HG02763 (cell line): Measurements from ENCODE around the gene ASIC1.
"Not testable (repeated sequence)": the region's sequence is repeated elsewhere in the genome, so short reads cannot be mapped to it uniquely, and the experiment has no call there.

Experiments used
- ATAC-seq: cut with Tn5 transposase; IDR thresholded peaks from one replicate; pipeline ENCODE4 v1.9.1; 2021; ENCODE audit warnings: mild to moderate bottlenecking, moderate library complexity; ENCODE audit not compliant: unreplicated experiment

ASIC1 gene

GRCh38 chr12:50083301-50083700 lies 25.9 kb downstream of the ASIC1 start:
- no peak for ATAC-seq

GRCh38 chr12:50084409-50084774 lies 27.0 kb downstream of the ASIC1 start:
- ATAC-seq = not testable (repeated sequence)

GRCh38 chr12:50084775-50085614 lies 27.6 kb downstream of the ASIC1 start, which contains the start of gene SMARCD1:
TSS of gene SMARCD1 (plus strand) at chr12:50085342. CDS start at chr12:50085370, 28 bp downstream.
- ATAC-seq = peak; percentile 87

- no peak for ATAC-seq
Measured at GRCh38 chr12:50085615-50086072, 28.2 kb downstream of the ASIC1 start.

DNA sequence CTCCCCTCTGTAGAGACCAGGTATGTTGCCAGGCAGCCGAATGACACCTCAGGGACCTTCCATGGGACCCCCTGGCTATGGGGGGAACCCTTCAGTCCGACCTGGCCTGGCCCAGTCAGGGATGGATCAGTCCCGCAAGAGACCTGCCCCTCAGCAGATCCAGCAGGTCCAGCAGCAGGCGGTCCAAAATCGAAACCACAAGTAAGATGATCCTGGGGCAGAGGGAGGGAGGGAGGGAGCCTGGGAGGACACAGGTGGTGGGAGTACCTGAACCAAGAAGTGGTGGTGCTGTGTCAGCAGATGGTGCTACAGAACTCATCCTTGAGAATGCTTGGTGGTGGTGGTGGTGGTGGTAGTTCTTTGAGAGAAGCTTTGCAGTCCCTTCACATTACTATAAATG lies 28.8 kb downstream of the ASIC1 start:
- ATAC-seq = no peak

GRCh38 chr12:50087151-50087550 lies 29.8 kb downstream of the ASIC1 start:
- no peak for ATAC-seq

DNA sequence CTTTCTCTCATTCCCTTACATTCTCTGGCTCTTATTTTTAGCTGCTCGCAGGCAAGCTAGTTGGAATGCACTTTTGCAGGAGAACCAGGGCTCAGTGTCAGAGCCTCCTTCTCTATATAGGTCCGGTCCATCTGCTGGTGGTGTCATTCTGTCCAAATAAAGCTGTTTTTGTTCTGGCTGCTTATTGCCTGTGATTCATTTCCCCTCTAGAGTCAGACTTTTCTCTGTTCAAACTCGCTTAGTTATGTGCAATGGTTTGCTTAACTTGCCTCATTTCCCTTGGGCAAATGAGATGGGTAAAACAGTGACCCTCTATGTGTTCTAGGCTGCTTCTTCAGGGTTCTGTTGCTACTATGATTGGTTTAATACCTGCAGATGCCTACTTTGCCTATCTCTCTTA lies 30.6 kb downstream of the ASIC1 start:
- ATAC-seq = no peak

DNA sequence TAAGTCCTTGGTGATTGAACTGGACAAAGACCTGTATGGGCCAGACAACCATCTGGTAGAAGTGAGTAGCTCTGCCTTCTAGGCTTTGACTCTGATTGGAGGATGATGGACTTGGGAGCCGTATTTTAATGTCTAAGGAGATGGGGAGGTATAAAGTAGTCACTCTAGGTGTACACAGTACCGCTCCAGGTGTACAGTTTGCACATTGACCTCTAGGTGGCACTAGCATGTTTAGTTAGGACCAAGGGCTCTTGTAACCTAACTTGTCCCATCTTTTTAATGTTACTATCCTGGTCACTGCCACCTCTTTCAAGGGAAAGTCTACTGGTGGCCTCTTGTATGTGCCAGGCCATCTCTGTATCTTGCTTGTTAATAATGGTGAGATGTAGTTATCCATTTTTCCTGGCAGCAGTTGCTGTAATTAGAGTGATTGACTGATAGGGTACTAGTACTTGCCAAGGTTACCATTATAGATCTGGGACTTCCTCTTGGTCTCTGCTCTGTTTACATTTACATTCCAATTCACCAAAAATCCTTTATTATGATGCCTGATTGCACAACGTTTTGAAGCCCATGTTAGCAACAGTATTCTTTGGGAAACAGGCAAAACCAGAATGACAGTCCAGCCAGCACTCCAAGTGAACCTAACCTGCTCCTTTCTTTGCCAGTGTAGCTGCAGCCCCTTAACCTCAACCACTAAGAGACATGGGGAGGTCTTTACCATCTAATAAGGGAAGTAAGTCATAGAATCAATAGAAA lies 31.4 kb downstream of the ASIC1 start:
- no peak for ATAC-seq

GRCh38 chr12:50089730-50090129 lies 32.3 kb downstream of the ASIC1 start:
- ATAC-seq = no peak

DNA sequence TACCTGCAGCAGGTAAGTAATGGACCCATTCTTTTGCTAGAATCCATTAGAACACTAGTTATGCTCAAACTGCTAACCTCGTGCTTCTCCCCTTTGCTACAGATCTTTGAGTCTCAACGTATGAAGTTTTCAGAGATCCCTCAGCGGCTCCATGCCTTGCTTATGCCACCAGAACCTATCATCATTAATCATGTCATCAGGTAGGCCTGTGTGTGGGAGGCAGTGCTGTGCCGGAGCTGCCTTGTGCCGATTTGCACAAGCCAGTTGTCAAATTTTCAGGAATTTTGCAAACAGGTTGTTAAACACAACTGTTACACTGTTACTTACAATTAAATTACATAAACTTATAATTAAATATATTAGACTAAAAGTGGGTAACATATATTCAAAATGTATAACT lies 33.0 kb downstream of the ASIC1 start:
- no peak for ATAC-seq

GRCh38 chr12:50097952-50098351 lies 40.6 kb downstream of the ASIC1 start:
- no peak for ATAC-seq

DNA sequence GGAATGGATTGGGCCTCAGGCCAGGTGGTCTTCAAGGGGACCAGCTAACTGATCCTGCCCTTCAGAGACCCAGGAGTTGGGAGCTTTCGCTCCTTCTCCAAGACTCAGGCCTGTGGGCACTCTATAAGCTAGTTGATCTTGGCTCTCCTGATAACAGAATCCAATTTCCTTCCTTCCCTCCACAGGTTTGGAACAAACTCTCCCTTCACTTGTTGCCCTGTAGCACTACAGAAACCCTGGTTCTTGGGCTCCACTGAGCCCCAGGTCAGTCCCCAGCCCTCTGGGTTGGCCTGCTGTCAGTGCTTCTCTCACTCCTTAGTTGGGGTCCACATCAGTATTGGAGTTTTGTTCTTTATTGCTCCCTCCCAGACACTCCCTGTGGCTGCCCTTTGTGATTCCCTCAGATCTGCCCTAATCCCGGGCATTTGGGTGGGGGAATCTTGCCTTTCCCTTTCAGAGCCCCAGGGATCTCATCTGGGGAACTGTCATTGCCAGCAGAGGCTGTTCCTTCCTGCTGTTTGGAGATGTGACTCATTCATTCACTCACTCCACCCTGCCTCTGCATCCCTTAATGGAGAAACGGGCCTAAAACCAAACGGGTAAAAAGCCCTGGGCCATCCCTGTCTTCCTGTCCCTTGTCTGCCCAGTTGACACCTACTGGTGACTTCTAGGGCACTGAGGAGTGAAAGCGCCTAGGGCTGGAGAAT lies 42.1 kb downstream of the ASIC1 start:
- no peak for ATAC-seq

GRCh38 chr12:50100561-50100960 lies 43.2 kb downstream of the ASIC1 start:
- no peak for ATAC-seq

DNA sequence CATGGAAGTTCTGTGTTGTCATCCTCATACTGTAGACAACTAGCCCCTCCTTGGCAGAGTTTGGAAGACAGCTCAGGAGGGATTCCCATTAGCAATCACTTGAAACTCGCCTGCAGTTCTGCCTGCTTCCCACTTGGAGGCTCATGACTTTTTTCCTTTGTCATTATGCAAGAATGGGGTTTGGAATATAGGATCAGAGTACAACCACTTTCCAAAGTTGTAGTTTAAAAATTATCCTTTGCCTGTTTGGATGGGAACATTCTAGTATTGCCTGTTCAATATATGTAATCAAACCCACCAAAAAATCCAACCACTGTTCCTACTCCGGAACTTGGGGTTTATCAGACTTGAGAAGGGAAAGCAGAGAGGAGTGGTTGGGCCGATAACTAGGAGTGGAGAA lies 44.3 kb downstream of the ASIC1 start:
- no peak for ATAC-seq

GRCh38 chr12:50102131-50102531 lies 44.7 kb downstream of the ASIC1 start:
- ATAC-seq = no peak

- no peak for ATAC-seq
Measured at GRCh38 chr12:50102646-50103309, 45.4 kb downstream of the ASIC1 start.

GRCh38 chr12:50103351-50103750 lies 46.0 kb downstream of the ASIC1 start:
- ATAC-seq = no peak

DNA sequence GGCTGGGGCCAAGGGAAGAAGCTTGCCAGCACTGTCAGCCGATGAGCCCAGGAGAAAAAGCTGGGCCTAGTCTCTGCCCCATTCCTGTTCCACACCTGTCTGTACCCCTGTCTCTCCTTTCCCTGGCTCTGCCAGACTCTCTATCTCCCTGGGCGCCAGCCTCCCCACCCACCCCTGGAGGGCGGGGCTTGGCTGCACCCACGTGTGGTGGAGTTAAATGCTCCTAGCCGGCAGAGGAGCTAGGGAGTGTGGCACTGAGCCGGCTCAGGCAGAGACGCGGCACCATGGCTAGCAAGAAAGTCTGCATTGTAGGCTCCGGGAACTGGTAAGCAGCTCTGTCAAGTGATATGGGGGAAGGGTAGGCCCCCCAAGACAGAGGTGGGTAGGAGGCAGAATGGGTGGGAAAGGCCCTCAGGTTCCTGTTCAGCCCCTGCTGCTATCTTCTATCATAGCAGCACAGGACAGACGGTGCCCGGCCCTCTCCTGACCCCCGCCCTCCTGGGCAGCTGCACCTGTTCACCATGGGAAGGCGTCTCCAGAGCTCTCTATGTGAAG lies 46.4 kb downstream of the ASIC1 start, which contains the start of gene GPD1:
Gene GPD1 (plus strand): TSS at position 242 of the 555 bp plus-strand sequence. CDS start 43 bp downstream, at position 285.
- no peak for ATAC-seq

- ATAC-seq = no peak
Measured at GRCh38 chr12:50104417-50105366, 47.3 kb downstream of the ASIC1 start.
